ENCODE measurements around the gene U2AF1.
A peak's percentile ranks its signal among the peaks of the same experiment; 100 is the strongest.
"Not testable (repeated sequence)": the region's sequence is repeated elsewhere in the genome, so short reads cannot be mapped to it uniquely, and the experiment has no call there.

U2AF1 gene

DNA sequence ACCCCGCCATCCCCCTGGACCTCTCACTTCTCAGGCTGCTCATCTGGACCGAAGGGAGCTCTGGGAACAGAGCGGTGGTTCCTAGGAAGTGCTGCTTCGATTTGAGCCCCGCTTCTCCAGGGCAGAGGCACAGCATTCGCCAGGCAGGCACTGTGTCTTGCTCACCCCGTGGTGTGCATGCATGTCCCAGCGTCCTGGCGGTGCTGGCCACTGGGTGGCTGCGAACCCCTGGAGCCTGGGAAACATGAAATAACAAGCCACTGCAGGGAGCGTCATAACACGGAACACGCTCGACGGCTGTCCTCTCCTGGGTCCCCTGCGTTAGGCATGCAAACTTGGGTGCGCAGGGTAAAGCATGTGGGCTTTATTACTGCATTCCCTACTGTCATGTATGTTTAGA lies 17.9 kb downstream of the U2AF1 start:
- DNase-seq; intact Hi-C loops (cut with DNase I): not testable (repeated sequence)

DNA sequence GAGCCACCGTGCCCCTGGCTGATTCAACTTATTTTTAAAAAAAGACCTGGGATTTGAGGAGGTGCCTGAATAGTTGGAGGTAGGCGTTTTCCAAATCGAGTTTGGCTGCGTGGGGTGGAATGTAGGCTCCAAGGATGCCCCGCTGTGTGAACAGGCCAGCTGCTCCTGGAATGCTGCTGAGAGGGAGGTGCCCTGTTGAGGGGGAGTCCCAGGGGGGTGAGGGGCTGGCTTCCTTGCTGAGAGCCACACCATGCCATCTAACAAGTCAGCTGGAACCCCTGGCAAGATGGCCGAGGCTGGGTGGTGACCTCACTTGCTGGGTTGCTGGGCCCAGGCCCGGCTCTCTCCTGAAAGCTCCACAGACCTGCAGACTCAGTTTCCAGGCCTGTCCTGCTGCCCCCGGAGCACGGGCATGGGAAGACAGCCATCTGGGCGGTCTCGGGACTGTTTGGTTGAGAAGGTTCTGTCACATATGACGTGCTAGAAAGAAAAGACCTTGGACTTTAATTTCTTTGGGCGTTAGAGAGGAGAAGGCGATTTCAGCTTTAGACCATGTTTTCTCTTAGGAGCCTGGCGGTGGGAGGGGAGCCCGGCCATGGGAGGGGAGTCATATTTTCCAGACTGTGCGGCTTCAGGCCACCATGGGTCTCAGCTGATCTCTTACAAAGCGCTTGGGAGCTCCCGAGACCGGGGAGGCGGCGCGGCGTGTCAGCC lies 24.6 kb downstream of the U2AF1 start:
- DNase-seq; intact Hi-C loops (cut with DNase I): not testable (repeated sequence)

DNA sequence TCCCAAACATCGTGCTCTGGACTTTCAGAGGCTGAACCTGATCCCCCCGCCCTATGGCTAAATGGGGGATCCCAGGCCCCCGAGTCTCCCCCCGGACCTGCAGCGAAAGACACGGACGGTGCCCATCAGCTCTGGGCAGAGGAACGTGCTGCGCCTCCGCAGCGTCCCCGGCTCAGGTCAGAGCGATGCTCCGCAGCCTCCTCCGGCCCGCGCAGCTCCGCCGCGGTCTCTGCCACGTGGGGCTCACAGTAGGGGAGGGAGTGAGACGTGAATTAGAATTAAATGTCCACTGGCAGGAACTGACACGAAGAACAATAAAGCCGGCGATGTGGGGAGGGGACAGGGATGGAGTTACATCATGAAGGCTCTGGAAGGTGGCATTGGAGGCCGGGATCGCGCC lies 30.7 kb downstream of the U2AF1 start:
- DNase-seq: peak in 4 of 42 donors; percentile 6 to 36 (median 18)
- intact Hi-C loops (cut with DNase I): not testable (repeated sequence)

DNA sequence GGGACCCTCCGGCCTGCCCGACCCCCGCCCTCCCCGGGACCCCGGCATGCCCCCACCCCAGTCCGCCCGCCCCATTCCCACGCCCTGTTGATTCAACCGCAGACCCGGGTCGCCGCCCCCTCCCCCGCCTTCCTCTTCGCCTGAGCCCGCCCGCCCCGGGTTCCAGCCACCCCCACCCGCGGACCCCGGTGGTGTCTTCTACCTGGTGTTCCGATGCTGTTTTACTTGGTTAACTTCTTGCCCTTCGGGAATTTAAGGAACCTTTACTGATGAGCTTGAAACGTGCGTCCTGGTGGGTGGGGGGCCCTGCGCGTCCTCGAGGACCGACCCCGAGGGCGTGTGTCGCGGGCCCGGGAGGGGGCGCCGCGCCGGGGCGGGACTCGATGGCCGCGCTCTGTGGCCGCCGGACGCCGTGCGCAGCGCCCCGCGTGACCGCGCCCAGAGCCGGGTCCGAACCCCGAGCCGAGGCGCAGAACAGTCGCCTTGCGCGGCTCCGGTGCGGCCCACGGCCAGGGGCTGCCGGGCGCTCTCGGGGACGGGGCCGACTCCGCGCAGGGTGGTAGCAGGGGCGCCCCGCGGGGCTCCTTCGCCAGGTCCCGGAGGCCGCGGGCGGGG lies 31.2 kb downstream of the U2AF1 start:
- intact Hi-C loops (cut with DNase I); DNase-seq: not testable (repeated sequence)

DNA sequence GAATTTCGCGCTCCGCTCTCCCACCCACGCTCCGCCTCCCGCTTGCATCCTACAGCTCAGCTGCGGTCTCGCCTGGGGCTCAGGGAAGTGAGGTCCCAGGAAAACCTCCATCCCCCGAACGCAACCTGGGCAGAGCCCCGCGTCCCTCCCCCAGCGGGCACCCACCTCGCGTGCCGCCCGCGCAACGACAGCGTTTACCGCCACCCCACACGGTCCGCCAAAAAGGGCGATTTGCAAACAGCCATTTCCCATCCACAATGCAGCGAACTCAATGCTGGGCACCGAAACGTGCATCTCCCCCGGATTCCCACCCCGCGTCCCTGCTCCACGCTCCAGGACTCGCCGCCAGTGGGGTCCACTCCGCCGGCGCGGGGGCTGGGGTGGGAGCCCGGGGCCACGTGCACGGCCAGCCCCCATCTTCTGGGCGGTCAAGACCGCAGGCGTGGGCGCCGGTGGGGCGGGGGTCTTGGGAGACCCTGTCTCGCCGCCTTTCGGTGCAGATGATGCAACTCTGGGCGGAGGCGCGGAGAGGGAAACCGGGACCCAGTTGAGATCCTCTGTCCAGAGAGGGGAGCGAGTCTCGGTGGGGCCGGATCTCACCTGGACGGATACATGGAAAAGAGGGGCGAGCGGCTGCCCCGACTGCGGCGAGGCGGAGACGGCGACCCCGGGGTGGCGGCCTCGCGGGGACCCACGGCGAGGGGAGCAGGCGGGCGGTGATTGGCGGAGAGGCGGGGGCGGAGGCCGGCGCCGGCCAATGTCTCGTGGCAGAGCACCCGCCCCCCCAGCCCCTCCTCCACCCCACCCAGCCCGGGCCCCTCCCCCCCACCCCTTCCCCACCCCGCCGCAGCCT lies 32.0 kb downstream of the U2AF1 start, which contains the start of gene CBS:
TSS of gene CBS (minus strand) at position 666 of the 853 bp plus-strand sequence. CDS start 3,642 bp downstream, outside the sequence.
- intact Hi-C loops (cut with DNase I); DNase-seq: not testable (repeated sequence)

DNA sequence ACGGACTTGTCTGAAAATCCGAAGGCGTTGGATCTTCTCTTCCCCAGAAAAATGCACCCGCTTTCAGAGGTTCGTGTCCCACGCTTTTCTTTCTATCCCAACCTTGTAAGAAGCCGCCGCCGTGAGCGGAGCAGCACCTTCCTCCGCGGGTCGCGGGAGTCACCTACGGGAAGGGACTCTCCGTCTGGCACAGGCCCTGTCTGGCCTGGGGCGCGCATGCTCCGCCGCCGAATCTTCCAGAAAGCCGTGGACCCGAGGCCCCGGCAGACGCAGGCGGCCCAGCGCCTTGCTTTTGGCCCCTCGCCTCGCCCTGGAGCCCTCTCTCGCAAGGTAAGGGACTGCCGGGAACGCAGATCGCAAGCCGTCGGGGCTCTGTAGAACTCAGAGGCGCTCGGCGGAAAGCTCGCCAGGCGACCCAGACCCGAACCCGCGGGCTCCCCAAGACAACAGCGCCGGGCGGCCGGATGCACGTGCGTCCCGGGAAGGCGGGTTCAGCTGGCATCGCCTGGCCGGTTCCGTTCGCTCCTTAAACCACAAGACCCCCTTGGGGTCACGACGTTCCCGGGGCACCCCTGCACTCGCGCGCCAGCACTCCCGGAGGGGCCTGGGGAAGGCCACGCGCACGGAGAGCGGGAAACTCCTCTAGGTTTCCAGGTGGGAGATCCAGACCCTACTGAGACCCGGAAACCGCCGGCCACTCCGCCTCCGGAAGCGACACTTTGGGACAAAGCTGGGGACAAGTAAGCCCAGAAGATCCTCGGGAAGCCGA lies 32.8 kb downstream of the U2AF1 start:
- intact Hi-C loops (cut with DNase I); DNase-seq: not testable (repeated sequence)

DNA sequence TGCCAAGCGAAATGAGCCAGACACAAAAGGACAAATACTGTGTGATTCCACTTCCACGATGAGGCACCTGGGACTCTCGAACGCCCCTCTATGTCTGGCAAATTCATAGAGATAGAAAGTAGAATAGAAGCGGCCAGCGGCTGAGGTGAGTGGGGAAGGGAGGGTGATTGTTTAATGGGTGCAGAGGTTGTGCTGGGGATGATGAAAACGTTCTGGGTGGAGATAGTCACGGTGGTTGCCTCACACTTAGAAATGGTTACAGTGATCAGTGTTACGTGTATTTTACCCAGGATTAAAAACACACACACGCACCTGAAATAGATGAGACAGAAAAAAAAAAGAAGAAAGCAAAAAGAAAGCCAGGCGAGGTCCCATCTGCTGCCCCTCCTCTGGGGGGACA lies 34.6 kb downstream of the U2AF1 start:
- intact Hi-C loops (cut with DNase I); DNase-seq: not testable (repeated sequence)

DNA sequence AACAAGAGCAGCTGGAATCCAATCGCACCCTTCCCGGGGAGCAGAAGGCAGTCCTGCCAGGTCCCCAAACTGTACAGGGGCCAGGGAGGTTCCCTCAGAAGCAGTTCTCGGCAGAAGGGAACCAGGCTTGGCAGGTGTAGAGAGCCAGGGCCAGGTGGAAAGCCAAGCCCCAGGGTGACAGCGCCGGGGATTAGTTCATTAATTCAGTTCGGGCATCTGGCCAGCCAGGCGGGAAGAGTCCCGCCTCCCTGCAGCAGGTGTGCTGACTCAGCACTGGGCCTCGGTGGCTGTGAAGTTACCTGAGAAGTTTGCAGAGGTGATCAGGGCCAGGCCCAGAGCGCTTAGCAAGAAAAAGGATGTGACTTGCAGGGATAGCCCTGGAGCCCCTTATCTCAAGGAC lies 37.7 kb downstream of the U2AF1 start:
- intact Hi-C loops (cut with DNase I); DNase-seq: not testable (repeated sequence)

DNA sequence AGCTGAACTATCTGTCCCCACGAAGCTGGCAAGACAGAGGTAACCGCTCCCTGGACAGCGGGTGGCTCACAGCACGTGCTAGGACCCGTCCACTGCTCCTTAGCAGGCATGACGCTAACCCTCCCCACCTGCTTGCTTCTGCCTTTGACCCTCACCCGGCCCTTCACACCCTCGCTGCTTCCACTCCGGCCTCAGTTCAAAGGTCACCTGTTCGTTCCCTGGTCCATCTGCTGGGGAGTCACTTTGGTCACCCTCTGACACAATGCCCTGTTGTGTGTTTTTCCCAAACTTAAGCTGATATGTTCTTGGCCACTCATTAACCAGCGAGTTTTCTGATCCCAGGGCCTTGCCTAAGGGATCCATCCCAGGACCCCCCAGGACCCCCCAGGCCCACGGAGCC lies 39.3 kb downstream of the U2AF1 start:
- intact Hi-C loops (cut with DNase I); DNase-seq: not testable (repeated sequence)

DNA sequence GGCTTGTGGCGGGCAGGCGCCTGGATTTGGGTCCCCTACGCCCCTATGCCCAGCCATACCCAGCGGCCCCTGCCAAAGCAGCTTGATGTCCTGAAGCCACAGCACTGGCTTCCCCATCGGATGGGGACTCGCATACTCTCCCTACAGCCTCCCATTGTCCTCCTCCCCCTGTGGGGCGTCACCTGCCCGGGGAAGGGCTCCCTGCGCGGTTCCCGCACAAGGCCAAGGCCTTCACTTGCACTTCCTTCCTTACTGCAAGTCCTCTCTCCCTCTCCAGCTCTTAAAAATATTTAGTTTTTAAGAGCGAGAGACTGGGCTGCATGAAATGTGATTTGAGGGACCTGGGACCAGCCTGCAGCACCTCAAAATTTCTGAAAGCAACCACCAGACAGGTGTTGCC lies 40.7 kb downstream of the U2AF1 start:
- peak in 1 of 42 donors; percentile 13 for DNase-seq
- intact Hi-C loops (cut with DNase I): not testable (repeated sequence)

DNA sequence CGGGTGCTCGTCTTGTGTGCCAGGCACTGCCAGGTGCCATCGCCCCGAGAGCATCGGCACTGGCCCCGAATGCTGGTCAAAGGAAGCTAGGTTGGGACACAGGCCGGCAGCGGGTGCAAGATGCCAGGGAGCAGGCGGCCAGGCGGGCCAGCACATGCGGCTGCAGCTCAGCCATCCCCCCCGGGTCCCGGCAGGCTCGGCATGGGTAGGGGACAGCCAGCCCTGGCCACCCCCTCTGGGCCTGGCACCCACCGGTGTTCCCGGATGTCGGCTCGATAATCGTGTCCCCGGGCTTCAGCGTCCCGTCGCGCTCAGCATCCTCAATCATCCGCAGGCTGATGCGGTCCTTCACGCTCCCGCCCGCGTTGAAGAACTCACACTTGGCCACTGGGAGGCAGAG lies 41.4 kb downstream of the U2AF1 start:
- DNase-seq: peak in 1 of 42 donors; percentile 8
- intact Hi-C loops (cut with DNase I): not testable (repeated sequence)

DNA sequence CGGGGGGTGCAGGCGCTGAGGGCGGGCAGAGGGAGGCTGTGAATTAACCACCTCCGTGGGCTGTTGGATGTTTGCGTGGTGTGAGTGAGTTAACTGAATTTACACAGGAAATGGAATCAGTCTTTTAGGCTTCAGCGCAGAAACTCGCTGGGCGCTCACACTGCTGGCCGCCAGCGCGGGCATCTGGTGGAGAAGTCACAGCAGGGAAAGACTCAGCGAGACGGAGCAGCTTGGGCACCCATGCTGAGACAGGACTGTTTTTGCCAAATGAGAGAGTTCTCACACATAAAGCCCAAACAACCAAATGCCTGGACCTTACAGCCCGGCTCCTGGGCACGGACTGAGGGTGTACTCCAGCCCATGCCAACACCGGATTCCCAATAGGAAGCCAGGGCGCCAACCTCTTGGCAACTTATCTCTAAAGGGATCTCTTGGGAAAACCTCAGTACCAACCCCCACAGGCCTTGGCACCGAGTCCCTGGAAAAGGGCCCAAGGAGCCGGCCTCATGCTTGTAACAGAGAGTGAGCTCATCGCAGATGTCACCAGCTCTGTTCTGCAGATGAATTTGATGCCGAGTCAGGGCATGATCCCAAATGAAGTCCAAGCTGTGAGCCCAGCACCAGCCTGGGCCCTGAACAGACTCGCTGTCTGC lies 43.0 kb downstream of the U2AF1 start:
- intact Hi-C loops (cut with DNase I); DNase-seq: not testable (repeated sequence)

DNA sequence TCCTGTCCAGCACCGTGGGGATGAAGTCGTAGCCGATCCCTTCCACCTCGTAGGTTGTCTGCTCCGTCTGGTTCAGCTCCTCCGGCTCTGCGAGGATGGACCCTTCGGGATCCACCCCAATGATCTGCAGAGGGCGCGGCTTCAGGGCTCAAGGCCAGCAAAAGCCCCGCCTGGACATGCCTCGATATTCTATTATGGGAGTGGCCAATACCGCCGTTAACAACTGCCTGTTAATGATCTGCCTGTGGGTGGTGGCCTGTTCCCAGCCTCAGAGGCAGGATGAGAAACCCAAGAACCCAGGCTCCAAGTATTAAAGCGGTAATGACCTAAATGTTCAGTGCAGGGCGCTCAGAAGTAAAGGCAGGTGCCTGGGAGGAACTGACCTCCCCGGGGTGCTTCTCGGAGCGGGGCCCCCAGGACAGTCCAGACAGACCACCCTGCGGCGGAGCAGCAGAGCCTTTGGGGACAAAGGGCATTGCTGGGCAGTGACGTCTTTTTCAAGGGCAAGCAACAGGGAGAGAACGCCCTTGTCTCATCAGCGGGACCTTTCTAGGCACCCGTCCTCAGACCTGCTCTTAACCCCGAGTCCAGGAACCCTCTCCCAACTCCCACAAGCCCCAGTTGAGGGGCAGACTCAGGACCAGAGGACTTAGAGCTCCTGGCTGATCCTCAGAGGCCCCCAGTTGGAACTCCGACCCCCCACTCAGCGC lies 44.3 kb downstream of the U2AF1 start:
- DNase-seq; intact Hi-C loops (cut with DNase I): not testable (repeated sequence)

DNA sequence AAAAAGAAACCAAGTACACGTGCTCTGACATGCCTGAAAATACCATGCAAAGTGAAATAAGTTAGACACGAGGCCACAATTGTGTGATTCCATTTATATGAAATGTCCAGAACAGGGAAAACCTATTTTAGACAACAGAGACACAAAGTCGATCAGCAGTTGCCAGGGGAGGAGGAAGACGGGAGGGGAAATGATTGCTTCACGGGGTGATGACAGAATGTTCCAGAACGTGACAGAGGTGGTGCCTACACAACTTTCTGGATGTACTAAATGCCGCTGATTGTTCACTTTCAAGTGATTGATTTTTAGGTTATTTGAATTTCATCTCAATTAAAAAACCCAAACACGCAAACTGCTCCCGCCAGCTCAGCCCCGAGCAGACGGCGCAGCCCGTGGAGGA lies 54.3 kb downstream of the U2AF1 start:
- DNase-seq; intact Hi-C loops (cut with DNase I): not testable (repeated sequence)

DNA sequence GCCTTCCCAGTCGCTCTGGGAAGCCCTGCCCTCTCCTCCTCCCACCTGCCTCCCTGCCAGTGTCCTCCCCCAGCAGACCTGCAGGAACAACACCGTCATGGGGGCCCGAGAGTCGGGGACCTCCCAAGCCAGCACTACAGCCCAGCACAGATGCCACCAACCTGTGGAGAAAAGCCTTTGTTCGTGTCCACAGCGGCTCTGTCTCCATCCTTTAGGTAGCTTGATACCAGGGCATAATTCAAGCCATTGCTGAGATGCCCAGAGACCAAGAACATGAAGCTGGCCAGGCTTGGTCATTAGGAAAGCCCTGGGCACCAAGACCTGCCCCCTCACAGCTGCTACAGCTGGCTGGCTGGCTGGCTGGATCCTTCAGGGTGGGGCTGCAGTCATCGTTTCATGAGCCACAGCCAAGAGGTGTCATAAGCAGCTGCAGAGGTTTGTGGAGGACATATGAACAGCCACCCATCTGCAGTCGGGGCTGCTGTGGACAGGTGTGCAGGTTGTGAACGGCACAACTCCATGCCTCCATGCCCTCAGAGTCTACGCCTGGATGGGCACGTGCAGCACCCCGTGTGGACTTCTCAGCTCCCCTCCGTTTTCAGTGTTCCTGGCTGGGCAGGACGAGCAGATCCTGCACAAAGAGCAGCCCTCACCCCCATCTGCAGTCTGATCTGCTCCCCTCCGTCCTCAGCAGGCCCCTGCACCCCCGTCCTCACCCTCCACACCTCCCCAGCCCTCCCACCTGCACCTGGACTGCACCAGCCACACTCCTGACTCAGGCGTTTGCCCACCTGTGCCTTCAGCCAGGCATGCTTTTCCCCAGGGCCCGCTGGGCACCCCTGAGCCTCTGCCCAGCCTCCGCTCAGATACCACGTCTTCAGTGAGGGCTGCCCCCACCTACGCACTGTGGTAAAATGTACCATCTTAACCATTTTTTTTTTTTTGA lies 61.2 kb downstream of the U2AF1 start:
- intact Hi-C loops (cut with DNase I): not testable (repeated sequence)
- DNase-seq: peak in 1 of 42 donors; percentile 16

DNA sequence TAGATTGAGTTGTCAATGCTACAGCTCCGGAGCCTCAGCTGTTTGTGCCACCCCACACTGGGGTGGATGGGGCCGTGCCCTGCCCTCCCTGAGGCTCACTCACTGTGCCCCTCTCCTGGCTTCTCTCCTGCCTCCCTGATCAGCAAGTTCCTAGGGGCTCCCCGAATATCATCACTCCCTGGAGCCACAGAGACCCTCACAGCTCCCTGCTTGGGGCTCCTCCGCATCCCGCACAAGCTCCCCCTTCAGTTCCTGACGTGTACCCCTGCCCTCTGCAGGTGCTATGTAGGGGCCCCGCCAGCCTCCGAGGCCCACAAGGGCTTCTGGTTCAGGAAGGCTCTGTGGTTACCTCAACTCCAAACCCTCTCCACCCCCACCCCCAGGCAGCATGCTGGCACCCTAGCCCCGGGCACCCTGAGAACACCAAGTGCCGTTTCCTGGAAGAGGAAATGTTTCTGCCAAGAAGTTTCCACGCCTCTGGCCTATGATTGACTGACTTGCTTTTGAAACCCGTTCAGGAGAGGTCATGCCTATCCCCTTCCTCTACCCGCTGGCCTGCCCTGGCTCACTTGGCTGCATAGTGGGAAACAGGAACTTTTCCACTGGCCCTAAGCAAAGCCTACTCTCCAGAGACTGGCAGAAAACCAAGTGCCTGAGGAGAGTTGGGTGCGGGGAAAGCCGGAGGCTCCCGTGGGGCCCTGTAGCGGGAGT lies 62.0 kb downstream of the U2AF1 start:
- DNase-seq: peak in 1 of 42 donors; percentile 26
- intact Hi-C loops (cut with DNase I): not testable (repeated sequence)

All from head of caudate nucleus (tissue), 42 donors.